GM12873 (cell line): ENCODE data around the gene C1orf167.

Experiments
- CTCF ChIP-seq: IDR thresholded peaks from 2 replicates; pipeline ENCODE4 v1.5.1; 2012; ENCODE audit warnings: low read depth, mild to moderate bottlenecking, moderate library complexity, low read length, control low read depth; ENCODE audit not compliant: insufficient read depth; ENCODE audit errors: missing control alignments

C1orf167 gene

GRCh38 chr1:11753555-11754208 lies 8.3 kb upstream of the C1orf167 start:
- no peak for TF ChIP-seq CTCF

- TF ChIP-seq CTCF = no peak
Measured at GRCh38 chr1:11757047-11757446, 4.9 kb upstream of the C1orf167 start.

GRCh38 chr1:11759791-11760190 lies 2.2 kb upstream of the C1orf167 start:
- TF ChIP-seq CTCF = no peak

GRCh38 chr1:11761285-11761684 lies 708 bp upstream of the C1orf167 start:
- TF ChIP-seq CTCF = no peak

GRCh38 chr1:11764115-11764514 lies 2.1 kb downstream of the C1orf167 start:
- no peak for TF ChIP-seq CTCF

GRCh38 chr1:11764519-11764918 lies 2.5 kb downstream of the C1orf167 start:
- no peak for TF ChIP-seq CTCF

- TF ChIP-seq CTCF = no peak
Measured at GRCh38 chr1:11765661-11766428, 3.9 kb downstream of the C1orf167 start.
